ENCODE measurements around the gene SPON1. TPM values are rescaled to one million over a fixed set of nuclear protein-coding genes. Genes with fewer than 3 reads are reported as not detected.
A peak's percentile ranks its signal among the peaks of the same experiment; 100 is the strongest.

Gene SPON1
- total RNA-seq, 1 experiment from 2014 or later = not detected

DNA sequence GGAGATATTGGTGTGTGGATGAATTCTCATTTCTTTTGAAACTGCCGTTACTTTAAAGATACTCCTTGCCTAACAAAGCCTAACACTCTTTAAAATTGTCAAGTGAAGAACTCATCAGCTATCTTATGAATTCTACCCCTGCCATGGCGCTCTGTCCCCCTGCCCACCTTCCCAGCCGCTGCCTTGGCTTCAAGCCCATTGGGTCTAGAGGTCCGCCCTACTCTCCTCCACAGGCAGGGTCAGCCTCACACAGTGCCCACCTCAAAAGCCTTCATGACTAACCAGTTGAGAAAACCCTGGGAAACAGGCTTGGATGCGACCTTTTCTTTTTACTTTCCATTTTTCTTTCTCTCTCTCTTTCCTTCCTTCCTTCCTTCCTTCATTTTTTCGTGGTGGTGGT, 267.9 kb downstream of the SPON1 start:
- POLR2A ChIA-PET (ENCODE audit: unreplicated experiment) = no interaction called here

DNA sequence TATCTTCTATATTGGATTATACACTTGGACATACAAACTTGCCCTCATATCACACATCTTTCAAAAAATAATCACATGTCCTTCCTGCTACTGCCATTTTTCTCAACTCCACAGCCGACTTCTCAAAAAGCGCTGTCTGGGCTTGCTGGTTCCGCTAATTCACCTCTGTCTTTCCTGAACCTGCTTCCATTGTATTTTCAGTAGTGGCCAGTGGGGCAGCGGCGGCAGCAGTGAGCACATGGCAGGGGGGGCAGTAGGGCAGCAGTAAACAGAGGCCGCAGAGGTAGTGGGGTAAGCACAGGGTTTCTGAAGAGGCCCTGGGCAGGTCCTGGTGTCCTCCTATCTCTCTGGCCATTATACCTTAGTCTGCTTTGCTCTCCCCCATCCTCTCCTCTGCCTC, 270.1 kb downstream of the SPON1 start:
- Histone ChIP-seq H2AFZ (ENCODE audit: low read length) (no peak overlapping the region), H3K9me2 (replicated peaks; ENCODE audit: low read length) (no peaks in the 10 kb centered on the region), H3K79me2 (ENCODE audit: low read length) (no peaks in the 10 kb centered on the region), H3K4me1 (ENCODE audit: insufficient read depth, low read length) (no peaks in the 10 kb centered on the region), H3K9ac (ENCODE audit: low read length) (no peak overlapping the region), H3K36me3 (ENCODE audit: low read depth, low read length) (no peaks in the 10 kb centered on the region), H3K4me3 (ENCODE audit: low read length) (no peak overlapping the region), H3K27ac (ENCODE audit: low read length) (no peak overlapping the region), H3K9me3 (ENCODE audit: low read length) (no peaks in the 10 kb centered on the region), H3F3A (ENCODE audit: low read length, unreplicated experiment) (no peaks in the 10 kb centered on the region), H3K27me3 (ENCODE audit: low read length) (peaks cover 57% of the 10 kb centered on the region), H4K20me1 (ENCODE audit: low read length) (no peaks in the 10 kb centered on the region), H3K4me2 (ENCODE audit: low read length) (no peak overlapping the region)
- CTCF ChIA-PET = interaction anchor here (0.7 kb wide), 1 partner anchor 280 kb away, joined by 3 read pairs; no protein-coding TSS in a partner anchor
- no TSS peak for BruUV-seq (replicated peaks)
- intact Hi-C loops (cut with micrococcal nuclease) = no loop called here
- DNase-seq (peak; percentile 14), ATAC-seq (peak; percentile 60; the same call in 1 of the 2 replicates)
- POLR2A ChIA-PET (ENCODE audit: unreplicated experiment) = no interaction called here
- TF ChIP-seq EZH2phosphoT487 (IDR thresholded peaks at IDR 0.05; ENCODE audit: borderline replicate concordance, low read length) = no peak
- TF ChIP-seq, protein P1, sequence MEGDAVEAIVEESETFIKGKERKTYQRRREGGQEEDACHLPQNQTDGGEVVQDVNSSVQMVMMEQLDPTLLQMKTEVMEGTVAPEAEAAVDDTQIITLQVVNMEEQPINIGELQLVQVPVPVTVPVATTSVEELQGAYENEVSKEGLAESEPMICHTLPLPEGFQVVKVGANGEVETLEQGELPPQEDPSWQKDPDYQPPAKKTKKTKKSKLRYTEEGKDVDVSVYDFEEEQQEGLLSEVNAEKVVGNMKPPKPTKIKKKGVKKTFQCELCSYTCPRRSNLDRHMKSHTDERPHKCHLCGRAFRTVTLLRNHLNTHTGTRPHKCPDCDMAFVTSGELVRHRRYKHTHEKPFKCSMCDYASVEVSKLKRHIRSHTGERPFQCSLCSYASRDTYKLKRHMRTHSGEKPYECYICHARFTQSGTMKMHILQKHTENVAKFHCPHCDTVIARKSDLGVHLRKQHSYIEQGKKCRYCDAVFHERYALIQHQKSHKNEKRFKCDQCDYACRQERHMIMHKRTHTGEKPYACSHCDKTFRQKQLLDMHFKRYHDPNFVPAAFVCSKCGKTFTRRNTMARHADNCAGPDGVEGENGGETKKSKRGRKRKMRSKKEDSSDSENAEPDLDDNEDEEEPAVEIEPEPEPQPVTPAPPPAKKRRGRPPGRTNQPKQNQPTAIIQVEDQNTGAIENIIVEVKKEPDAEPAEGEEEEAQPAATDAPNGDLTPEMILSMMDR (conservative IDR thresholded peaks at IDR 0.05; ENCODE audit: low read depth, low read length) = peak; percentile 62

More for the DNA sequence above, 267.9 kb downstream of the SPON1 start:
- Histone ChIP-seq H3K9me2 (replicated peaks; ENCODE audit: low read length) (no peaks in the 10 kb centered on the region), H3K27ac (ENCODE audit: low read length) (no peak overlapping the region), H3K9me3 (ENCODE audit: low read length) (no peaks in the 10 kb centered on the region), H3K36me3 (ENCODE audit: low read depth, low read length) (no peaks in the 10 kb centered on the region), H2AFZ (ENCODE audit: low read length) (no peak overlapping the region), H3K4me3 (ENCODE audit: low read length) (no peak overlapping the region), H3K79me2 (ENCODE audit: low read length) (no peaks in the 10 kb centered on the region), H3K4me2 (ENCODE audit: low read length) (no peak overlapping the region), H4K20me1 (ENCODE audit: low read length) (no peaks in the 10 kb centered on the region), H3F3A (ENCODE audit: low read length, unreplicated experiment) (no peaks in the 10 kb centered on the region), H3K4me1 (ENCODE audit: insufficient read depth, low read length) (no peaks in the 10 kb centered on the region), H3K27me3 (ENCODE audit: low read length) (peaks cover 46% of the 10 kb centered on the region), H3K9ac (ENCODE audit: low read length) (no peak overlapping the region)
- DNase-seq (no peak), ATAC-seq (no peak)
- CTCF ChIA-PET = no interaction called here
- TF ChIP-seq EZH2 (IDR thresholded peaks at IDR 0.05; ENCODE audit: low read length, unreplicated experiment) (no peak), EZH2phosphoT487 (IDR thresholded peaks at IDR 0.05; ENCODE audit: borderline replicate concordance, low read length) (no peak)
- TF ChIP-seq, protein P1 (conservative IDR thresholded peaks at IDR 0.05; ENCODE audit: low read depth, low read length) = no peak
- no TSS peak for BruUV-seq (replicated peaks)
- intact Hi-C loops (cut with micrococcal nuclease) = no loop called here

DNA sequence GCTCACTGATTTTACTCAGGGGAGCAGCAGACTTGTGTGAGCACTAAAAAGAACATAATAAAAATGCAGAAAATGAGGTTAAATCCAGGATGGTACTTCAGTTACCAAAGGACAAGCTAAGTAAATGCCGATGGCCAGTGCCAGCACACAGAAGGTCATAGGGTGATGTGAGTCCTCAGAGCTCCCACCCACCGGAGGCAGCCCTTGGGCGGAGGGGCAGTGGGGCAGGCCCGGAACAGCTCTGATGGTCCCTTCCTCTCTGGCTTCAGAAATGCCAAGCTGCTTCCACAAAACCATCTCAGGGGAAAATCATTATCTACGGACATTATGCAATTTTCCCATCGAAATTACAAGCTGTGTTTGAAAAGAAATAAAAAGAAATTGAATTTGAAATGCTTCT, 271.9 kb downstream of the SPON1 start:
- no peak for ATAC-seq
- Histone ChIP-seq H3K4me3 (ENCODE audit: low read length) (no peak overlapping the region), H3K4me2 (ENCODE audit: low read length) (no peak overlapping the region), H3K27ac (ENCODE audit: low read length) (no peak overlapping the region), H3K79me2 (ENCODE audit: low read length) (no peaks in the 10 kb centered on the region), H4K20me1 (ENCODE audit: low read length) (no peaks in the 10 kb centered on the region), H3K9ac (ENCODE audit: low read length) (no peak overlapping the region), H3K9me3 (ENCODE audit: low read length) (no peaks in the 10 kb centered on the region), H2AFZ (ENCODE audit: low read length) (no peak overlapping the region), H3K36me3 (ENCODE audit: low read depth, low read length) (no peaks in the 10 kb centered on the region), H3K4me1 (ENCODE audit: insufficient read depth, low read length) (no peaks in the 10 kb centered on the region), H3F3A (ENCODE audit: low read length, unreplicated experiment) (no peaks in the 10 kb centered on the region), H3K9me2 (replicated peaks; ENCODE audit: low read length) (no peaks in the 10 kb centered on the region), H3K27me3 (ENCODE audit: low read length) (peaks cover 63% of the 10 kb centered on the region)
- BruUV-seq (replicated peaks) = no TSS peak
- no peak for TF ChIP-seq EZH2 (IDR thresholded peaks at IDR 0.05; ENCODE audit: low read length, unreplicated experiment)
- no peak for TF ChIP-seq EZH2phosphoT487 (IDR thresholded peaks at IDR 0.05; ENCODE audit: borderline replicate concordance, low read length)
- TF ChIP-seq, protein P1 (conservative IDR thresholded peaks at IDR 0.05; ENCODE audit: low read depth, low read length) = no peak
- DNase-seq = no peak
- ChIA-PET POLR2A (ENCODE audit: unreplicated experiment) (no interaction called here), CTCF (no interaction called here)
- intact Hi-C loops (cut with micrococcal nuclease) = no loop called here
